NCI-H2196 treated with DMSO at 0.1 percent for 48 hours (cell line): ENCODE measurements around the gene KRT26.

Source experiments
- DNase-seq: peaks from one replicate; lab custom pipeline; 2025; ENCODE audit not compliant: unreplicated experiment; lab: John Stamatoyannopoulos, UW

KRT26 gene

DNA sequence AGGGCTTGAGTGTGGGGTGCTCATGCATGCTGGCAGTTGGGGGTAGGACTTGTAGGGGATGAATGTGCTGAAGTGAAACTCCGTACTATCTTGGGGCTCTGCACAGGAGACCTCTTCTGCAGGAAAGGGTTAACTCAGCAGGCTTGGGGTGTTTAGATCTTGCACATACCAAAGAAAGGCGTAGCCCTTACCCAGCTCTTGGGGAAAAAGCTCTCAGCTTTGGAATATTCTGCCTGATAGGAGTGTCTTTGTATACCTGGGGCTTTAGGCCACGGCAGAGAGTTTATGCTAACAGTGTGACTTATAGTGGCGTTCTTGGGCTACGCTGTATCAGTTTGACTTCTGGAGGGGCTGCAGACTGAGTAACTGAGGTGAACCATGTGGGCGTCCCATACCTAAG, 38.0 kb downstream of the KRT26 start:
- no peak for DNase-seq

DNA sequence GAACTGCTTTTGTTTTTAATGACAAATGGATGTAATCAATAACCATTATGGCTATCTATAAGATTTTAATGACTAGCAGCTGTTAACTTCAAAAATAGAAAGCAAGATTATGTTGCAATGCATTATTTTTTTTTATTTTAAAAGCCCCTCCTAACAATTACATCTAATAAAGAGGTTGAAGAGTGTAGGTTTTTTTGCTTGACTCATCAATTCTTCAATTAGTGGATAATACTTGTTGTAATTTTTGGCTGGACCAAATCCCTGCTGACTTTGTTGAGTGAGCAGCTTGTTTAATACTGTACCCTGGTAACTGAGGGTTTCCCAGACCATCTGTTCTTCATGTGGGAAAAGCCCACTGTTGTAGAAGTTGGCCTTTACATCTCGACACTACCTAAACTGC, 41.0 kb downstream of the KRT26 start:
- no peak for DNase-seq

DNA sequence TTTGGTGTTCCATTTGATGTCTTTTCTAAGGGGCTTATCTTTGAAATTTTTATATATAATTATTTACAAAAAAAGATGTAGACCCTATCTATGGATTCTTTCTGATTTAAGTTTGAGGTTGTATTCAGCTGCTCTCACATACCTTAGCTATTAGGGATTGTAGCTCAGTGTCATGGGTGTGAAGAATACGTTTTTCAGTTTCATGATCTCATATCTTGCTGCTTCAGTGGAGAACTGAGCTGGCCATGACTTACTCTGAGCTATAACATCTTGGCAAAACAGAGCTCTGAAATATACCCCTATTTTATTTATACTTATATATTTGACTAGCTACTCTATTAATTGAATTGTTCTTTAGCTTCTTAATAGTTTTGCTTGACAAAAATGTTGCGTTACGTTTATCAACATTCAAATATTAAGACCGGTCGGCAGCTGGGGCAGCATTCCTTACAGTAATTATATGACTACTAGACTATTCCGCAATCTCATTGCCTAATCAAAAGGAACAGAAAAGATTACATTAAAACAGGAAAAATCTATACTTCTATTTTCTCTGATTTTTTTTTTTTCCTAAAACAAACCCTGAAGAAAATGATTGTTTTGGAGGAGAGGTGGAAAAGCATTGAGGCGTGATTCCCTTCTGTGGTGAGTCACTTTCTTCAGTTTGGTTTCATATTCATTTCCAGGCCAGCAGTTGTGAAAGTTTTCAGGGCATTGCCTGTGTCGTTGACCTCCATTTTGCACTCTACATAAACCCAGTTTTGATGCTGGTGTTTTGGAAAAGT, 44.4 kb downstream of the KRT26 start:
- DNase-seq: no peak

GRCh38 chr17:40726919-40727318, 45.1 kb downstream of the KRT26 start:
- DNase-seq: no peak

GRCh38 chr17:40724656-40725055, 47.3 kb downstream of the KRT26 start:
- no peak for DNase-seq

- no peak for DNase-seq
Observed at GRCh38 chr17:40722241-40722640, 49.8 kb downstream of the KRT26 start.

DNA sequence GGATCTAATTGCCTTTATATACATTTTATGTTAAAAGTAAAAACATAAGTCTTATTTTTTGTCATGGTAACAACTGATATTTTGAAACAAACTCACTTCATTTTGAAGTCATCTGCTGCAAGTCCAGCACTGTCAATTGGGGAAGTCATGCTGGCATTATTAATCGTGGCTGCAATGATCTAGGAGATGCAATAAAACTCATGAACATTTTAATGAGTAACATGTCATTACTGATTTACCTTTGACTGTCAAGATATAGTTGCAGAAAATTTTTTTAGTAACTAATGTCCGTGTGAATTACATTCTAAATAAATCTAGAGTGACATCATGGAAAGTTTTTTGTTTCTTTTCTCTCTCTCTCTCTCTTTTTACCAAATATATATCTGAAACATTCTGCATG, 51.1 kb downstream of the KRT26 start:
- DNase-seq: no peak

DNA sequence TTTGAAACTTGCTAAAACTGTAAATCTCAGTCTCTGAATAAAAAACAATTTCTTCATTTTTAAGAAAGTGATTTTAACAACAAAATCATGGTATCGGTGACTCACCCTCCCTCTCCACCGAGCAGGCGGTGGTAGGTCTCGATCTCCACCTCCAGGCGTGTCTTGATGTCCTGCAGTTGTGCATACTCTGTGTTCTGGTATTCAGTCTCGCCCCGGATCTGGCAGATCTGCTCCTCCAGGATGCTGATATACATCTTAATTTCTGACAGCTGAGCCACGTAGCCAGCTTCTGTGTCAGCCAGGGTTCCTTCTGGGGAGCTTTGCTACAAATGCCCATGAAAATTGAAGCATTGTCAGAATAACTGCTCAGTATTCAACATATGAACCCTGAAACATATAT, 53.1 kb downstream of the KRT26 start:
- no peak for DNase-seq

- DNase-seq: no peak
Observed at GRCh38 chr17:40717776-40718175, 54.2 kb downstream of the KRT26 start.
